Neural cell (in vitro differentiated cells): ENCODE measurements around the gene LRRC53.

Source experiments
- EZH2 ChIP-seq: fragments of 200-600, 300-800 bp; shearing (Covaris generic), sonication (generic); IDR thresholded peaks from 2 replicates; pipeline ENCODE4 v1.6.1; 2014; ENCODE audit warnings: antibody characterized with exemption, low read length, borderline replicate concordance, mild to moderate bottlenecking; ENCODE audit not compliant: insufficient read depth, poor library complexity, severe bottlenecking
- SMC3 ChIP-seq: fragments of 450-650 bp; conservative IDR thresholded peaks from 2 replicates; pipeline ENCODE4 v1.6.1; 2014; ENCODE audit warnings: antibody characterized with exemption, mild to moderate bottlenecking, moderate library complexity; ENCODE audit not compliant: poor library complexity
- TF ChIP-seq, protein P1 (sequence below): fragments of 450-650 bp; IDR thresholded peaks from 2 replicates; pipeline ENCODE4 v1.5.1; 2014; ENCODE audit warnings: antibody characterized with exemption, mild to moderate bottlenecking, moderate library complexity; ENCODE audit not compliant: poor library complexity, severe bottlenecking

- TF ChIP-seq, protein P1, sequence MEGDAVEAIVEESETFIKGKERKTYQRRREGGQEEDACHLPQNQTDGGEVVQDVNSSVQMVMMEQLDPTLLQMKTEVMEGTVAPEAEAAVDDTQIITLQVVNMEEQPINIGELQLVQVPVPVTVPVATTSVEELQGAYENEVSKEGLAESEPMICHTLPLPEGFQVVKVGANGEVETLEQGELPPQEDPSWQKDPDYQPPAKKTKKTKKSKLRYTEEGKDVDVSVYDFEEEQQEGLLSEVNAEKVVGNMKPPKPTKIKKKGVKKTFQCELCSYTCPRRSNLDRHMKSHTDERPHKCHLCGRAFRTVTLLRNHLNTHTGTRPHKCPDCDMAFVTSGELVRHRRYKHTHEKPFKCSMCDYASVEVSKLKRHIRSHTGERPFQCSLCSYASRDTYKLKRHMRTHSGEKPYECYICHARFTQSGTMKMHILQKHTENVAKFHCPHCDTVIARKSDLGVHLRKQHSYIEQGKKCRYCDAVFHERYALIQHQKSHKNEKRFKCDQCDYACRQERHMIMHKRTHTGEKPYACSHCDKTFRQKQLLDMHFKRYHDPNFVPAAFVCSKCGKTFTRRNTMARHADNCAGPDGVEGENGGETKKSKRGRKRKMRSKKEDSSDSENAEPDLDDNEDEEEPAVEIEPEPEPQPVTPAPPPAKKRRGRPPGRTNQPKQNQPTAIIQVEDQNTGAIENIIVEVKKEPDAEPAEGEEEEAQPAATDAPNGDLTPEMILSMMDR = no peak
- TF ChIP-seq EZH2 (no peak), SMC3 (no peak)
These were observed 41.5 kb downstream of the LRRC53 start for GRCh38 chr1:74470936-74471335.
